Measurements from ENCODE around the gene MYPN. TPM values are rescaled to one million over a fixed set of nuclear protein-coding genes. Genes with fewer than 3 reads are reported as not detected.

Gene MYPN
- total and polyA plus RNA-seq, 3 donors from 2014 or later = 1.5 to 2.3 (median 1.8) TPM

DNA sequence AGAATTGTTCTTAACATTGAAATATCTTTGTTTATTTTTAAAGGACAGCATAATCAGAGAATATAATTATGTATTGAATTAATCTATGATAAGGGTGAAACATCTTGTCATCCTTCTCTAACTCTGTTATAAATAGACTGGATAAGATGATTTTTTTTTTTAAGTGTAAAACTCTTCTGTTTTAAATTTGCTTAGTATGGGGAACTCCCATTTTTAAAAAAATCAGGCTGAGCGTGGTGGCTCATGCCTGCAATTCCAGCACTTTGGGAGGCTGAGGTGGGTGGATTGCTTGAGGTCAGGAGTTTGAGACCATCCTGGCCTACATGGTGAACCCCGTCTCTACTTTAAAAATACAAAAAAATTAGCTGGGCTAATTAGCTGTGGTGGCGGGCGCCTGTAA is 24.8 kb upstream of the MYPN start:
- intact Hi-C loops (cut with DNase I; ENCODE audit: low total_unique reads) = no loop called here
- WGBS, 2 donors = 79 to 81% methylated on average over 4 of the region's 4 CpGs

DNA sequence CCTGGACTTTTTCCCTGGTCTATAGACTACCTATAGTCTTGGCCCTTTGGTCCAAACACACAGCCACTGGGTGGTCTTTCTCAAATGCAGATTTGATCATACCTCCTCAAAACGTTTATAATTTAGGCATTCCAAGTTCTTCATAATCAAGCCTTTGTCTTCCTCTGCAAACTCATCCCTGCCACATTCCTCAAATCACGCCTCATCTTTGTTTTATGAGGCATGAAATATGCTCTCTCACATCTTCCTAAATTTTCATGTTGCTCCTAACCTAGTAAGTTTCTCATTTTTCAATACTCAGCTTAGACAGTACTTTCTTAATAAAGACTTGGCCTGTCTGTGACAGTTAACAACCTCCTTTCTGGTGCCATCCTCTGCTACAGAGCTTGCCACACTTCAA is 23.3 kb upstream of the MYPN start:
- TF ChIP-seq, protein P1, sequence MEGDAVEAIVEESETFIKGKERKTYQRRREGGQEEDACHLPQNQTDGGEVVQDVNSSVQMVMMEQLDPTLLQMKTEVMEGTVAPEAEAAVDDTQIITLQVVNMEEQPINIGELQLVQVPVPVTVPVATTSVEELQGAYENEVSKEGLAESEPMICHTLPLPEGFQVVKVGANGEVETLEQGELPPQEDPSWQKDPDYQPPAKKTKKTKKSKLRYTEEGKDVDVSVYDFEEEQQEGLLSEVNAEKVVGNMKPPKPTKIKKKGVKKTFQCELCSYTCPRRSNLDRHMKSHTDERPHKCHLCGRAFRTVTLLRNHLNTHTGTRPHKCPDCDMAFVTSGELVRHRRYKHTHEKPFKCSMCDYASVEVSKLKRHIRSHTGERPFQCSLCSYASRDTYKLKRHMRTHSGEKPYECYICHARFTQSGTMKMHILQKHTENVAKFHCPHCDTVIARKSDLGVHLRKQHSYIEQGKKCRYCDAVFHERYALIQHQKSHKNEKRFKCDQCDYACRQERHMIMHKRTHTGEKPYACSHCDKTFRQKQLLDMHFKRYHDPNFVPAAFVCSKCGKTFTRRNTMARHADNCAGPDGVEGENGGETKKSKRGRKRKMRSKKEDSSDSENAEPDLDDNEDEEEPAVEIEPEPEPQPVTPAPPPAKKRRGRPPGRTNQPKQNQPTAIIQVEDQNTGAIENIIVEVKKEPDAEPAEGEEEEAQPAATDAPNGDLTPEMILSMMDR (IDR thresholded peaks at IDR 0.05) = no peak
- no peak for TF ChIP-seq POLR2A (IDR thresholded peaks at IDR 0.05)
- Histone ChIP-seq H3K27ac (no peak overlapping the region), H3K27me3 (no peaks in the 10 kb centered on the region), H3K36me3 (ENCODE audit: low read depth, missing control alignments) (no peaks in the 10 kb centered on the region), H3K4me3 (no peak overlapping the region), H3K9me3 (no peaks in the 10 kb centered on the region), H3K4me1 (peaks cover 10% of the 10 kb centered on the region)
- no peak for DNase-seq
- WGBS, 2 donors = 61 to 68% methylated on average over 2 of the region's 2 CpGs
- intact Hi-C loops (cut with DNase I; ENCODE audit: low total_unique reads) = no loop called here

More for the DNA sequence above, 24.8 kb upstream of the MYPN start:
- DNase-seq = no peak
- no peaks in the 10 kb centered on the region for H3K9me3 ChIP-seq
- TF ChIP-seq POLR2A (IDR thresholded peaks at IDR 0.05) = no peak
- TF ChIP-seq, protein P1 (IDR thresholded peaks at IDR 0.05) = no peak
- H3K36me3 ChIP-seq (ENCODE audit: low read depth, missing control alignments) = no peaks in the 10 kb centered on the region
- H3K4me3 ChIP-seq = no peak overlapping the region
- H3K27me3 ChIP-seq = no peaks in the 10 kb centered on the region
- H3K27ac ChIP-seq = no peak overlapping the region
- peaks cover 10% of the 10 kb centered on the region for H3K4me1 ChIP-seq

DNA sequence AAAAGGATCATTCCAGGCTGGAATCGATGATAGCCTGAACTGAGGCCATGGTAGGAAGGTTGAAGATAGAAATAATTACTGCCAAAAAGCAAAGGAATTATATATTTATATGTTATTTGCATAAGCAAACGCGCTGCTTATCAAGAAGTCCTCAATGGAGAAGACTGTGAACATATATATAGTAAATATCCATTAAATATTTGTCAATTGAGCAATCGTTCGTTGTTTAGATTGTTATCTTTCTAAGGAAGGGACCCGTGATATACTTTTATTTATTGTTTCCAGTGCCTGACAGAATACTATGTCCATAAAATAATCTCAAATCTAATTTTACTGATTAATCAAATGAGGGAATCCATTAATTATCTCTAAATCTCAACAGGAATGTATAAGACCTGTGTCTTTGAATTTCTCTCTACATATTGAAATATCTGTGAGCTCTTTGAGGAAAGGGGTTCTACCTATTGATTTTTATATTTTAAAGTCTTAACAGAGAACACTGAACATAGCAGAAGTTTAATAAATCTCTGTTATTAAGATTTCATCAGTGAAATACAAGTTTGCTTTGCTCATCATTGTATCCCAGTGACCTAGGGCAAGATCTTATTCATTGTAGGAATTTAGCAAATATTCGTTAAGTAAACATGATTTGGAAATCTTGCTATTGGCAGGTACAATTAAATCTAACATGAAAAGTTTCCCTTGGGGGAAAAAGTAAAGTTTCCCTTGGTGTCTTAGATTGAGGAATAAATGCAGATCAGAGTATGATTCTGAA is 22.2 kb upstream of the MYPN start:
- TF ChIP-seq, protein P1 (IDR thresholded peaks at IDR 0.05) = no peak
- no peak for TF ChIP-seq POLR2A (IDR thresholded peaks at IDR 0.05)
- Histone ChIP-seq H3K27me3 (no peaks in the 10 kb centered on the region), H3K4me1 (peaks cover 10% of the 10 kb centered on the region), H3K9me3 (no peaks in the 10 kb centered on the region), H3K36me3 (ENCODE audit: low read depth, missing control alignments) (no peaks in the 10 kb centered on the region), H3K27ac (no peak overlapping the region), H3K4me3 (no peak overlapping the region)
- intact Hi-C loops (cut with DNase I; ENCODE audit: low total_unique reads) = no loop called here
- no peak for DNase-seq
- 85 to 88% methylated on average over 7 of the region's 7 CpGs for WGBS, 2 donors

DNA sequence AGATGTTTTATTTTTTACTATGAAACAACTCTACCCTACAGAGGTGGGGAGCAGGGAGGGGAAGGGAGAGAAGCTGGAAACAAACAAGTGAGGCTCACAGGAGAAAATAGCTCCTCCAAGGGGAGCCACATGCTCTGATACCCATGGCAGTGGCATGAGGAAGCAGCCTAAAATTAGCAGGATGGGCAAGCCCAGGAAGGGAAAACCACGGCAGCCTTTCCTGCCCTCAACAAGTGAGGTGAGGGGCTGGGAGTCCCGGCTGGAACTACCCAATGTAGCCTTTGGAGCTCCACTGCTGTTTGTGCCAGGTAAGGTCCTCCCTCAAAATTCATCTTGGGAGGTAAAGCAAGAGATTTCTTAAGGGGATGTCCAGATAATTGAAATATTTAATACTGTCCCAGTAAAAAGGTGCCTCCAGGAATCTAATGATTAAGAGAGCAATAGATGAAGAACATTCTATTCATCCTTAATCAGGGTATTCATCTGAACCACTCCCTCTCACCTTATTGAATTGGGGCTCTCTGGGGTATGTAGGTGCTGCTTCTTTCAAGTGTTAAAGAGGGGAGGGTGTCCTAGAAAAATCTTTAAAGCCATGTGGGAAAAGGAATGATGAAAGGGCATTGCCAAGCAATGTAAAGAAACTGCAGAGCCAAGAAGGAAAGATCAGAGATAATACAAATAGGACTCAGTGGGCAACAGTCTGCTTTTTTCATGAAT is 21.4 kb upstream of the MYPN start:
- intact Hi-C loops (cut with DNase I; ENCODE audit: low total_unique reads) = no loop called here
- no peak overlapping the region for H3K27ac ChIP-seq
- no peak overlapping the region for H3K4me3 ChIP-seq
- TF ChIP-seq POLR2A (IDR thresholded peaks at IDR 0.05) = no peak
- 78 to 79% methylated on average over 2 of the region's 2 CpGs for WGBS, 2 donors
- peaks cover 10% of the 10 kb centered on the region for H3K4me1 ChIP-seq
- H3K27me3 ChIP-seq = no peaks in the 10 kb centered on the region
- DNase-seq = no peak
- H3K36me3 ChIP-seq (ENCODE audit: low read depth, missing control alignments) = no peaks in the 10 kb centered on the region
- no peaks in the 10 kb centered on the region for H3K9me3 ChIP-seq

DNA sequence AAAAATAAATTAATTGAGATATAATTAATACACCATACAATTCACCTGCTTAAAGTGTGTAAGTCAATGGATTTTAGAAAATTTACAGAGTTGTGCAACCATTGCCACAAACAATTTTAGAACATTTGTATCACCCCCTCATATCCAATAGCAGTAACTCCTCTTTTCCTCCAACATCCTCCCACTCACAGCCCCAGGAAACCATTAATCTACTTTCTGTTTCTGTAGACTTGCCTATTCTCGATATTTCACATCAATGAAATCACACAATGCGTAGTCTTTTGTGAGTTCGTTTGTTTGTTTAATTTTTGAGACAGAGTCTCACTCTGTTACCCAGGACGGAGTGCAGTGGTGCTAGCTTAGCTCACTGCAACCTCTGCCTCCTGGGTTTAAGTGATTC is 20.5 kb upstream of the MYPN start:
- no peak for DNase-seq
- Histone ChIP-seq H3K27ac (no peak overlapping the region), H3K4me1 (peaks cover 2% of the 10 kb centered on the region), H3K4me3 (no peak overlapping the region), H3K9me3 (no peaks in the 10 kb centered on the region), H3K36me3 (ENCODE audit: low read depth, missing control alignments) (no peaks in the 10 kb centered on the region), H3K27me3 (no peaks in the 10 kb centered on the region)
- intact Hi-C loops (cut with DNase I; ENCODE audit: low total_unique reads) = no loop called here
- TF ChIP-seq, protein P1 (IDR thresholded peaks at IDR 0.05) = no peak
- no peak for TF ChIP-seq POLR2A (IDR thresholded peaks at IDR 0.05)
- 50 to 68% methylated on average over 4 of the region's 4 CpGs for WGBS, 2 donors
